ENCODE measurements around the gene DNPH1. TPM values are rescaled to one million over a fixed set of nuclear protein-coding genes. Genes with fewer than 3 reads are reported as not detected.

The DNPH1 gene
- total RNA-seq, 1 experiment from 2014 or later = 82.6 TPM

DNA sequence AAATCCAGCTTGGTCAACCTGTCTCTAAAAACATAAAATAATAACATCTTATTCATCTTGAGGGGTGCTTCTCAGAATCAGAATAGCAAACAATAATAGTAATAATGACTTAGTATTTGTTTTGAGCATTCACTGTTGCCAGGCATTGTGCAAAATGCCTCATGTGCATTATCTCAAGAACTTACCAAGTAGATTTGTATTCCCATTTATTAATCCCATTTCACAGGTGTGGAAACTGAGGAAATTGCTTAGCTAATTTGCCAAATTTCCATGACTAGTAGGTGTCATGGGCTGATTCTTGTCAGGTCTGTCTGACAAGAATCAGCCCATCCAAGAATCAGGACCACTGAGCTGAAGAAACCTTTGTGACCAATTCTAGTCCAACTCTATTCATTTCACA, 19.5 kb upstream of the DNPH1 start:
- H3K36me3 Mint-ChIP-seq (ENCODE audit: insufficient read depth, unreplicated experiment) = peaks cover 17% of the 10 kb centered on the region
- TF ChIP-seq, protein P1, sequence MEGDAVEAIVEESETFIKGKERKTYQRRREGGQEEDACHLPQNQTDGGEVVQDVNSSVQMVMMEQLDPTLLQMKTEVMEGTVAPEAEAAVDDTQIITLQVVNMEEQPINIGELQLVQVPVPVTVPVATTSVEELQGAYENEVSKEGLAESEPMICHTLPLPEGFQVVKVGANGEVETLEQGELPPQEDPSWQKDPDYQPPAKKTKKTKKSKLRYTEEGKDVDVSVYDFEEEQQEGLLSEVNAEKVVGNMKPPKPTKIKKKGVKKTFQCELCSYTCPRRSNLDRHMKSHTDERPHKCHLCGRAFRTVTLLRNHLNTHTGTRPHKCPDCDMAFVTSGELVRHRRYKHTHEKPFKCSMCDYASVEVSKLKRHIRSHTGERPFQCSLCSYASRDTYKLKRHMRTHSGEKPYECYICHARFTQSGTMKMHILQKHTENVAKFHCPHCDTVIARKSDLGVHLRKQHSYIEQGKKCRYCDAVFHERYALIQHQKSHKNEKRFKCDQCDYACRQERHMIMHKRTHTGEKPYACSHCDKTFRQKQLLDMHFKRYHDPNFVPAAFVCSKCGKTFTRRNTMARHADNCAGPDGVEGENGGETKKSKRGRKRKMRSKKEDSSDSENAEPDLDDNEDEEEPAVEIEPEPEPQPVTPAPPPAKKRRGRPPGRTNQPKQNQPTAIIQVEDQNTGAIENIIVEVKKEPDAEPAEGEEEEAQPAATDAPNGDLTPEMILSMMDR (IDR thresholded peaks at IDR 0.05; ENCODE audit: unreplicated experiment) = no peak
- H3K27ac Mint-ChIP-seq (ENCODE audit: unreplicated experiment) = no peak overlapping the region
- peaks cover 47% of the 10 kb centered on the region for H3K27me3 Mint-ChIP-seq (ENCODE audit: unreplicated experiment)
- H3K4me3 Mint-ChIP-seq (ENCODE audit: low read depth, unreplicated experiment) = no peak overlapping the region
- CTCF ChIA-PET = no interaction called here
- intact Hi-C loops (cut with micrococcal nuclease; ENCODE audit: unreplicated experiment) = no loop called here
- DNase-seq = no peak
- H3K4me1 Mint-ChIP-seq (ENCODE audit: low read depth, unreplicated experiment) = peaks cover 15% of the 10 kb centered on the region
- no peaks in the 10 kb centered on the region for H3K9me3 Mint-ChIP-seq (ENCODE audit: low read depth, unreplicated experiment)
- no TSS peak for BruUV-seq (replicated peaks)

DNA sequence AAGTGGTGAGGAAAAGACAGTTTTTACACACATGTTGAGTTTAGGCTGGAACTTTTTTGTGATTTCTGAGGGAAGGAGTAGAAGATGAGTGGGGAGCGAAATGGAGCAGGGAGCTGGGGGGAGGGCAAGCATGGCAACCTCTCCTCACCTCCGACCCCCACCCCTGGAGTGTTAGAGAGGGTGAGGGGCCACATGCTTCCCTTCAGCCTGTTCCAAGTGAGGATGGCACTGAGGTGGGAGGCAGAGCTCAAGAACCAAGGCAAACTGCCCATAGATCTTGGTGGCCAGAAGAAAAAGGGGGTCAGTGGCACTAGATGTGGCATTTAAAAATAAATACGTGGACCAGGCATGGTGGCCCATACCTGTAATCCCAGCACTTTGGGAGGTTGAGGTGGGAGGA, 18.8 kb upstream of the DNPH1 start:
- intact Hi-C loops (cut with micrococcal nuclease; ENCODE audit: unreplicated experiment) = no loop called here
- BruUV-seq (replicated peaks) = no TSS peak

DNA sequence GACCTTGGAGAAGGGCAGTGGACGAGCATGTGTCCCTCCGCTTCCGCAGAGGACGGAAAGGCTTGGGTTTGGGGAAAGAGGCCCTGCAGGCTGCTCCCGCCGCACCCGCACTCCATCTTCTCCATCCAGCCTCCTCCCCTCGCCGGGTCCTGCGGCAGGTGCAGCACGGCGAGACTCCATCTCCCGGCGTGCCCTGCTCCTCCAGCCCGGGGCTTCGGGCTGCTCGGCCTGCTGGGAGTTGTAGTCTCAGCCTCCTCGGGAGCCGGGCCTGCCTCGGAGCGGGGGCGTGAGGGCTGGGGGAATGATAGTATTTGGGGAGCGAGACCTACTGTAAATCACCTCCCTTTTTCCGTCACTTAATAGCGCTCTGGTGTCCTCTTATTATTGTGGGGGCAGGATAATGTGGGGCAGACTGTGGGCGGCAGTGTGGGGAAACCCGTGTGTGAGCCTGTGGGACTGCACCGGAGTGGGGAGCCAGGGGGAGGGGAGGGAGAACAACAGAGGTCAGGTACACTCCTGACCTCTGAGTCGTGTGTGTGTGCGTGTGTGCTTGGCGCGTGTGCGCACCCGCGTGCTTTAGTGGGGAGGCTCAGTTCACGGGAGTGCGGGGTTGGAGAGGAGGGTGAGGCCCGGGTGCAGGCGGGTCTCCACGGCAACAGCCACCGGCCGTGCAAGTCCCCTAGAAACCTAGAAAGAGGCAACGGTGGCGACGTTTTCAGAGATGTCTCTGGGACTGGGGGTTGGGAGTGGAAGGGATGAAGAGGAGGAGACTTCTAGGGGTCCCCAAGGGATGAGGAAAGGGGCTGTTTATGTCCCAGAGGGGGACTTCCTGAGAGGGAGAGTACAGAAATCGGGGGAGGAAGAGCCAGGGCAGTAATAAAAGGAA, 18.1 kb upstream of the DNPH1 start:
- Mint-ChIP-seq H3K27me3 (ENCODE audit: unreplicated experiment) (peaks cover 33% of the 10 kb centered on the region), H3K27ac (ENCODE audit: unreplicated experiment) (peak overlapping the region; percentile 32), H3K4me1 (ENCODE audit: low read depth, unreplicated experiment) (peaks cover 15% of the 10 kb centered on the region), H3K9me3 (ENCODE audit: low read depth, unreplicated experiment) (no peaks in the 10 kb centered on the region), H3K36me3 (ENCODE audit: insufficient read depth, unreplicated experiment) (peaks cover 17% of the 10 kb centered on the region), H3K4me3 (ENCODE audit: low read depth, unreplicated experiment) (peak overlapping the region; percentile 73)
- CTCF ChIA-PET = interaction anchor here (0.6 to 1.3 kb wide), 9 partner anchors 16 to 542 kb away, joined by 3 to 12 read pairs (median 3); partner anchors contain the start of genes ABCC10, CUL9 and DNPH1
- TF ChIP-seq, protein P1 (IDR thresholded peaks at IDR 0.05; ENCODE audit: unreplicated experiment) = no peak
- intact Hi-C loops (cut with micrococcal nuclease; ENCODE audit: unreplicated experiment) = no loop called here
- no TSS peak for BruUV-seq (replicated peaks)
- DNase-seq = peak; percentile 94

More for the DNA sequence above, 18.8 kb upstream of the DNPH1 start:
- Mint-ChIP-seq H3K27ac (ENCODE audit: unreplicated experiment) (no peak overlapping the region), H3K4me1 (ENCODE audit: low read depth, unreplicated experiment) (peaks cover 15% of the 10 kb centered on the region), H3K4me3 (ENCODE audit: low read depth, unreplicated experiment) (no peak overlapping the region), H3K9me3 (ENCODE audit: low read depth, unreplicated experiment) (no peaks in the 10 kb centered on the region), H3K27me3 (ENCODE audit: unreplicated experiment) (peaks cover 41% of the 10 kb centered on the region), H3K36me3 (ENCODE audit: insufficient read depth, unreplicated experiment) (peaks cover 17% of the 10 kb centered on the region)
- CTCF ChIA-PET = no interaction called here
- TF ChIP-seq, protein P1 (IDR thresholded peaks at IDR 0.05; ENCODE audit: unreplicated experiment) = no peak
- DNase-seq = no peak

DNA sequence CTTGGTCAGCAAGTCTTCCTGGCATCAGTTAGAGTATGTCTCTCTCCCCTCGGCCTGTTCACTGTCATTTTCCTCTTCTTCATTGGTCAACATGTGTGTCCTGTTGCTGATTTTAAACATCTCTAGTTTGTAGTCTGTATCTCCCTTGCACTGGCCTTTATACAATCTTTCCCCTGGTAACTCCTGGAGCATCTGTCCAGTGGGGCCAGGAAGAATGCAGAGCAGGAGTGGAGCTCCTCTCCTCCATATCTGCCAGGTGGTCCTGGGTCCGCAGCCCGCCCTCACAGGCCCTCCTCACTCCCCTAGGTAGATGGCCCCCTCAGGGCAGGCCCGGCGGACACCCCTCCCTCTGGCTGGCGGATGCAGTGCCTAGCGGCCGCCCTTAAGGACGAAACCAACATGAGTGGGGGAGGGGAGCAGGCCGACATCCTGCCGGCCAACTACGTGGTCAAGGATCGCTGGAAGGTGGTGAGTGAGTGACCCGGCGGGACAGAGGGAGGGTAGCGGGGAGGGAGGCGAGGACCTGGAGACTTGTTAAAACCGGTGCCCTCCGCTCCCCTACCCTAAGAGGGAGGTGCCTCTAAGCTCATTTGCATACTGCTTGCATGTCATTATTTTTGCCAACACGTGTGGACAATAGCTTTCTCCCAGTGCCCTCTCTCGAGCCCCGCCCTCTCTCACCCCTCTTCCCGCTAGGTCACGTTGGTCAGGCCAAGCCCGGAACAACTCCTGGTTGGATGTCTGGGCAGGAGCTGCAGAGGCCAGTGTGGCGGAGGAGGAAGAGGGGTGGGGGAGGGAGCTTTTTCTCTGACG, 17.2 kb upstream of the DNPH1 start:
- H3K4me1 Mint-ChIP-seq (ENCODE audit: low read depth, unreplicated experiment) = peaks cover 10% of the 10 kb centered on the region
- peaks cover 25% of the 10 kb centered on the region for H3K27me3 Mint-ChIP-seq (ENCODE audit: unreplicated experiment)
- TF ChIP-seq, protein P1 (IDR thresholded peaks at IDR 0.05; ENCODE audit: unreplicated experiment) = no peak
- CTCF ChIA-PET = interaction anchor here (0.5 to 1.3 kb wide), 10 partner anchors 8 to 543 kb away, joined by 3 to 12 read pairs (median 4); partner anchors contain the start of genes ABCC10, CUL9 and DNPH1
- H3K27ac Mint-ChIP-seq (ENCODE audit: unreplicated experiment) = peak overlapping the region; percentile 32
- peak overlapping the region; percentile 73 for H3K4me3 Mint-ChIP-seq (ENCODE audit: low read depth, unreplicated experiment)
- no peaks in the 10 kb centered on the region for H3K9me3 Mint-ChIP-seq (ENCODE audit: low read depth, unreplicated experiment)
- peaks cover 17% of the 10 kb centered on the region for H3K36me3 Mint-ChIP-seq (ENCODE audit: insufficient read depth, unreplicated experiment)
- peak; percentile 84 for DNase-seq
- intact Hi-C loops (cut with micrococcal nuclease; ENCODE audit: unreplicated experiment) = no loop called here
- no TSS peak for BruUV-seq (replicated peaks)
